Stimulated activated CD8-positive, alpha-beta memory T cell treated with anti-CD3 and anti-CD28 coated beads, Interleukin-7, amount 100 ng/mL, for 24 hours (primary cell): ENCODE results near the gene IL1RL2.

ENCODE experiments used
- DNase-seq: peaks from one replicate; pipeline ENCODE4 v3.0.0-alpha.2; 2020; ENCODE audit warnings: low read depth

Gene IL1RL2

DNA sequence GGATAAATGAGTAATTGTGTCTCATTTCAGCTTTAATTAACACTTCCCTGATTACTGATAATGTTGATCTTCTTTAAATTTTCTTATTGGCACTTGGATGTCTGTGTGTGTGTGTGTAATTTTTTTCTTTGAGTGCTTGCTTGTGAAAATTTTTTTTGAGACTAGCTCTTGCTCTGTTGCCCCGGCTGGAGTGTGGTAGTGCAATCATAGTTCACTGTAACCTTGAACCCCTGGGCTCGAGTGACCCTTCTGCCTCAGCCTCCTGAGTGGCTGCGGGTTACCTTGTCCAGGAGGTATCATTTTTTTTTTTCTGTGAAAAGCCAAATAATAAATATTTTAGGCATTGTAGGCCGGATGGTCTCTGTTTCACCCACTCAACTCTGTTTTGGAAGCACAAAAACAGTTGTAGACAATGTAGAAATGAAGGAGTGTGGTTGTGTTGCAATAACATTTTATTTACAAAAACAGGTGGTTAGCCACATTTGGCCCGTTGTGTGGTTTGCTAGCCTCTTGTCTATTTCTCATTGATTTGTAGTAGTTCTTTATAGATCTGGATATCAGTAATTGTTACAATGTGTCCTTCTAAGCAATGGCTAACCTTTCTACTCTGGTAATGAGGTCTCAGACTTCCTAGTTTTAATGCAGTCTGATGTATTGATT lies 7.9 kb downstream of the IL1RL2 start:
- no peak for DNase-seq

GRCh38 chr2:102197389-102198137 lies 10.7 kb downstream of the IL1RL2 start:
- DNase-seq, result no peak

DNA sequence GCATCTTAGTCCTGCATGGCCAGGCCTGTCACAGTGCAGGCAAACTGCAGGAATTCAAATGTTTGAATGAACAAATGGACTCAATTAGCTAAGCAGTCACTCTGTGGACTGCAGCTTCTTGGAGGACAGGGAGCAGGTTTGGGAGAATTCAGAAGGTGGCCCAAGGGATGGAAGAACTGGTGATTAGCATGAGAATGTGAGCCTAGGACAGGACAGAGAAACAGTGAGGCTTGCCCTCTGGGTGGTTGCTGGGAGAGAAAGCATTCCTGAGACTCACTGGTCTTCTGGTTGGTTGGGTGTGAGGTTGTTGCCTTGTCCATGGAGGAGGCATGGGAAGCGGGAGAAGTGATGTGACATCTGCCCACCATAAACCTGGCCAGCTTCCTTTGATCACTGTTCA lies 13.7 kb downstream of the IL1RL2 start:
- DNase-seq, result no peak

DNA sequence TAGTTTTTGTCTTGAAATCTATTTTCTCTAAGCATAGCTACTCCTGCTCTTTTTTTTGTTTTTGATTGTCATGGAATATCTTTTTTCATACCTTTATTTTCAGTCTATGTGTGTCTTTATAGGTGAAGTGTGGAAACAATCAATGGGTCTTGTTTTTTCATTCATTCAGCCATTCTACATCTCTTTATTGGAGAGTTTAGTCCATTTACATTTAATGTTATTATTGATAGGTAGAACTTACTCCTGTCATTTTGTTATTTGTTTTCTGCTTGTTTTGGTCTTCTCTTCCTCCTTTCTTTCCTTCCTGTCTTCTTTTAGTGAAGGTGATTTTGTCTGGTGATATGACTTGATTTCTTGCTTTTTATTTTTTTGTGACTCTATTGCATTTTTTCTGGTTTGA lies 17.8 kb downstream of the IL1RL2 start:
- DNase-seq, result no peak

GRCh38 chr2:102206666-102207341 lies 20.0 kb downstream of the IL1RL2 start:
- no peak for DNase-seq

DNA sequence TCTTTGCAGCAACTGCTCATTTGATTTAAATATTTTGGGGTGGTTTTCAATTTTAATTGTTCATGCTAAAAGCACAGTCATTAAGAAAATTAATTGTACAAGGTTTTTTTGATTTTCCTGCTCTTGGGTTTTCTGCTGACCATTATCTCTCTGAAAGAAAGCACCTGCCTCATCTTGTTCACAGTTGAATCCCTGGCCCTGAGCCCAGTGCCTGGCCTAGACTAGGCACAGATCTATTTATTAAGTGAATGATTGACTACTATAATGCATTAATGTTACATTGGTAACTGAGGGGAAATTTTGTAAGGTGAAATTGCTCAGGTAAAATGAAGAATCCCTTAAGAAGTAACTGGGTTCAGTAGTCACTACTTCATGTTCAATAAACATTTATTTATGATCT lies 22.0 kb downstream of the IL1RL2 start:
- no peak for DNase-seq

- DNase-seq, result no peak
Observed at GRCh38 chr2:102209474-102209873, 22.7 kb downstream of the IL1RL2 start.

- no peak for DNase-seq
Observed at GRCh38 chr2:102217032-102217431, 30.2 kb downstream of the IL1RL2 start.

DNA sequence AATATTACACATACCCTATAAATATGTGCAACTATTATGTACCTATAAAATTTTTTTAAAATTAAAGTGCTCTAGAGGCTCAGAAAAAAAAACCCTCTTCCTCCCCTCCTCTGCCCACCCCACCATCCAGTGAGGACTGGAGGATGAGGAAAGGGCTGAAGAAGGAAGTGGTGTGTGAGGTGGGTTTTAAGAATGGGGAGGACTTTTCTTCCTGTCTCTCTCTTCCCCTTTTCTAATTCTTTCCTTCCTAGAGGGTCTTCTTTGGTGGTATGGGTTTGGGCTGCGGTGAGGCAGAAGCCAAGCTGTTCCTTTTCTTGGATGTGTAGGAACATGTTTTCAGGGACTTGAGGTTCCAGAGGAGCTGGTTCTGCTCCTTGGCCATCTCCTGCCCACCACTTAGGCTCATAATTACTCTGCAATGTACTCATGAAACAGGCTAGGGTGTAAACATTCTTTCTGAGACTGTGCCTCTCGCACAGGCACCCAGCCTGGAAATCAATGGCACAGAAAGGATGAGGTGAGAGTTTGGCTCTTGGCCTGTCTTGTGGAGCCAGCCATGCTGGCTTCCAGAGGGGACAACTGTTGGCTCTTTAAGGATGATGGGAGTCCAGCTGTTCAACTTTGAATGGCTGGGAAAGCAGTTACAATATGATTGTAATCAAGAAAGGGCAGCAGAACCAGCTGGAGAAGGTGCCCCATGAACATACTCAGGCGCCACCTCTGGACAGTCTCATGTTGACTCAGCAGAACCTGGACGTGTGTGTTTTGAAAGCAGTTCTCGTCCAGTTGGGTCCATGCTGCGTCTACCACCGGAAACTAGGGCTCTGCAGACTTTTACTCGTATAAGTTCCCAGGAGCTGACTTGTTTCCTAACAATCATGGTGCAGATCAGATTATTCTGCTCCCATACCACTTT lies 38.3 kb downstream of the IL1RL2 start:
- DNase-seq, result no peak

- no peak for DNase-seq
Observed at GRCh38 chr2:102226171-102226570, 39.3 kb downstream of the IL1RL2 start.

DNA sequence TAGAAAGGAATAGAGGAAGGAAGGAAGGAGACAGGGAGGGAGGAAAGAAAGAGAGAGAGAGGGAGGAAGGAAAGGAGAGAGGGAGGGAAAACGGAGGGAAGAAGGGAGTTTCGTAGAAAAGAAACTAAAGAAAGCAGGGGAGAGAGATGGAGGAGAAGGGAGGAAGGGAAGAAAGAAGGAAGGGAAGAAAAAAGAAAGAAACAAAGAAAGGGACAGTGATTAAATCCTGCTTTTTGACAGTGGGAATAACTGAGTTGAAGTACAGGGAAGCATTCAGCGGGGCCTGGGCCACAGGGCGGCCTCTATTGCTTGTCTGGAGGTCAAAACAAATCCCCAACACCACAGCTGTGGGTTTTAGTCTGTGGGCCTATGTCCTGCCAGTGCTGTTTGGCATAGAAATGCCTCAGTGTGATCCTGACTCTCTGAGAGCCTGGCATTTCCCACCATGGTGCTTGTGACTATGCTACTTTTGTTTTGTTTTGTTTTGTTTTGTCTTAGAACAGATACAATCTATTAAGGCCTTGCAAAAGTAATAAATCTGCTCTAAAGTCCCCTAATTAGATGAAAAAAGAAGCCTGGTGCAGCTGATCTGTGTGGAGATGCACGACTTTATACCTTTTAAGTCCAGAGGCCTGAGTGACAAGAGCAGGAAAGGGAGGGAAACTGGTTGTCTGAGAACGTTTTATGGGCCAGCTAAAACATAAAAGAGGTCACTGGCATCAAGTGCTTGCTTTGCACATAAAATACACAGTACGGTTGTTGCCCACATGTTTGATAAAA lies 40.0 kb downstream of the IL1RL2 start:
- DNase-seq, result no peak

DNA sequence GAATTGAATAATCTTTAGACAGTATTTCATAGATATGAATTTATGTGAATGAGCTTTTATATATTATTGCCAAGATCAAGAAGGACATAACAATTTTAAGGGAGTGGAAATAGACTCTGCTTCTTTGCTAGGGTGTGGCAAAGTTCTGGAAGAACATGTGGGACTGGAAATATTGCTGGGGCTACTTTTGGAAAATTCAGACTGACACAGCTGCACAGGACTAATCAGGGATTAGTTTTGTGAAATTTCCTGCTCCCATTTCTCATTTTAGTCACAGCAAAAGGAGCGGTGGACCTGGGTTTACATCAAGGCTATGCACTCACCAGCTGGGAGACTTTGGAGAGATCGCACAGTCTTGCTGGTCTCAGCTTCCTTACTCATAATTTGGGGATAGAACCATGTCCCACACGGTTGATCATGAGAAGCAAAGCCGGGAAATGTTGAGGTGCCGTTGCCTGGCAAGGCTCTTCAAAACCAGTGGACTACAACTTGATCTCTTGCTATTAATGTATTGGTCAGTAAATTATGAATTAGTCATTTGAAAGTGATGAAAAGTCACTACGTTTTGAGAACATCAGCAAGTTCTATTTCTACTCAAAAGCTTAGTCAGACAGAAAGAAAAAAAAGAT lies 42.4 kb downstream of the IL1RL2 start:
- no peak for DNase-seq

- DNase-seq, result no peak
Observed at GRCh38 chr2:102230410-102230909, 43.6 kb downstream of the IL1RL2 start.

DNA sequence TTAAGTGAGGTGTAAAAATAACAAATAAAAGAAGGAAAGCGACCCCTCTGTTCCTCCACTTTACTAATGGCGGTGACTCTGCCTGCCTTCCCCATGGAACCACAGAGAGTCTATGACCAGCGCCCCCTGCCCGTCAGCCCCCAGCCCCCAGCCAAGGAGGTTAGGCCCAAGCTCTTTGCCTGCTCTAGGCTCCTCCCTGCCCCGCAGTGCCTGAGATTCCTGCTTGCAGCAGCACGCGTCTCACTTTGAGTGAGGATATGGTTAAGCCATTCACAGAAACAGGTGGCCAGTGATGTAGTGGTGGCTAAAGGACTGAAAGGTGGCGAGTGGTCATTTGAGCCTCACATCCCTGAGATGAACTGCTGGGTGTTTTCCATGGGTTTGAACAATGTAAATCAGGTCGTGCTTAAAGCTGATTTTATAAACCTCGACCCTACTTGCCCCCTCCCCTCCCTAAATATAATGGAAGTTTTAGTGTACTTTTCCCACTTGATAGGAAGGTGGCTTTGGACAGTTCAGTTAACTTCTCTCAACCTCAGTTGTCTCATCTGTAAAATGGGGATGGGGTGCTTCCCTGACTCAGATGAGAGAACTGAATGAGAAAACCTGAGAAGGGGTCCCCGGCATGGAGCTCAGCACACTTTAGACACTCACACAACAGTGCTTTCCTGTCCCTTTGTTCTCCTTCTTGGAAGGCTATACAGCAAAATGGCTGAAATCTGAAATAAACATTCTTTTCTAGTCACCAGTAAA lies 46.5 kb downstream of the IL1RL2 start:
- DNase-seq, result no peak

GRCh38 chr2:102235042-102235473 lies 48.2 kb downstream of the IL1RL2 start:
- no peak for DNase-seq

- DNase-seq, result no peak
Observed at GRCh38 chr2:102235491-102235890, 48.7 kb downstream of the IL1RL2 start.

DNA sequence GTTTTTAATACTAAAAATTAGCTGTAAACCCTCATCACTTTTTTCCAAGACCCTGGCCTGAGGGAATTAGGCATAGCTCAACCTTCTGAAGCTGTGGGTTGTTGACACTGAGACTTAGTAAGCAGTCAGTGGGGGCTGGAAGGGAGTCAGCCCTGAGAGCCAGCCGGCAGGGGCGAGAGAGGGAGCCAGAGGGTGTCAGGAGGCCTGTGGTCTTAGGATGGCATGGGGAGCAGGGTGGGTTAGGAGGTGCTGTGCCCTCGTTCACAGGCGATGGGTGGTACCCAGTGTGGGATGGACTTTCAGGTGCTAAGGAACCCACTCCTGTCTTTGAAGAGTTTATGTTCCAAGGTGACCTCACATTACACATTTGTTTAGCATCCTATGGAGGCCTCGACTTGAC lies 49.3 kb downstream of the IL1RL2 start:
- DNase-seq, result no peak

- DNase-seq, result no peak
Observed at GRCh38 chr2:102237176-102237575, 50.4 kb downstream of the IL1RL2 start.

DNA sequence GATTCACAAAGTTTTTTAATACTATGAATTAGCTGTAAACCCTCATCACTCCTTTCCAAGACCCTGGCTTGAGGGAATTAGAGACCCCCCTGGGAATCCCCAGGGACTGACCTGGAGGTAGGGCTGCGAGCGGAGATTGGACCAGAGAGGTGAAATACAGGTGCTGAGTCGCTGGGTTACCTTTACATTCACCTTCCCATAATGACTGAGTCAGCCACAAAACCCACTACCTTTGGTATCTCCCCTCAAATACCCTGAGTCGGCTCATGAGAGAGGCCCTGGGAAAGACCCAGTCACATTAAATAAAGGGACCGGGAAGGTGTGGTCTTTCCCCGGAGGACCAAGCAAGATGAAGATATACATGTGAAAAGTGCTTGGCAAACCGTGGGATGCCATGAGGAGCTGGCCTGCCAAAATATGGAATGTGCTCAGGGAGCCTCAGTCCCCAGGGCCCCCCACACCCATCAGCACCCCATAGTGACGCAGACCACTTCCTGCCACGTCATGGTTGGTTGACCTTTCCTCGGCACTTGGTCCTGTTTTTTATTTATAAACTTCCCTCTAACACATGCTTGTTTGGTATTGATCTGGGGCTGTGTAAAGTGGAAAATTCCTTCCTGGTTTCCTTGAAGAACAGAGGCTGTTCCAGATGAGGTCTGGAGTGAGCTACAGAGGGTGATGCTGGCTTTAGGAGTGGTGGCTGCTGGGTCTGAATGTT lies 51.4 kb downstream of the IL1RL2 start:
- no peak for DNase-seq
